LNCAP (cell line): ENCODE data around the gene FAM168A.

Experiments
- CTCF ChIP-seq: fragments of 450-650 bp; IDR thresholded peaks from 2 replicates; pipeline ENCODE4 v1.5.1; 2017; ENCODE audit warnings: mild to moderate bottlenecking

FAM168A gene

GRCh38 chr11:73597956-73598718 is at the start of gene FAM168A:
TSS of gene FAM168A (minus strand) at chr11:73598112. CDS start at chr11:73468474, 129,638 bp downstream.
- peak; percentile 29; the same call in 1 of the 2 replicates for TF ChIP-seq CTCF

GRCh38 chr11:73647459-73648100 is 49.7 kb upstream of the FAM168A start:
- TF ChIP-seq CTCF = no peak

- no peak for TF ChIP-seq CTCF
Measured at GRCh38 chr11:73645972-73646631, 48.2 kb upstream of the FAM168A start, which contains the start of gene PLEKHB1. TSS of gene PLEKHB1 (plus strand) at chr11:73646581. CDS start at chr11:73646609, 28 bp downstream.

GRCh38 chr11:73645121-73645969 is 47.4 kb upstream of the FAM168A start:
- no peak for TF ChIP-seq CTCF

- no peak for TF ChIP-seq CTCF
Measured at GRCh38 chr11:73641668-73642067, 43.8 kb upstream of the FAM168A start.

DNA sequence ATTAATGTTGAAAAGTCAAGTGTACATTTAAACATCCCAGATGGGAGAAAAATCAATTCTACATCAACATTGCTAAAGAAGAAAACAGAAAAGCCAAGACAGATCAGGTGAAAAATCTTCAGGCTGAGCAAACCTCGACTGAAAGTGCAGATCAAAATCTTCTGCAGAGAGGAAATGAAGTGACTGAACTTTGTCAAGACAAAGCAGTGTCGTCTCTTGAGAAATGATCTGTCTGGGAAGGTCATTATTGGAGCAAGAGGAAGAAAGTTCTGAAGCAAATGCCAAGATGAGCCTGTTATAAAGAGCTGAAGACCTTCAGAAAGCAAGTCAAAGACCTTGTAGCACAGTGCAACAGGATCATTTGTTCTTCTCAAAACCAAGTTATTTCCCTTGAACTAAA is 42.7 kb upstream of the FAM168A start:
- TF ChIP-seq CTCF = no peak

GRCh38 chr11:73637012-73637411 is 39.1 kb upstream of the FAM168A start:
- no peak for TF ChIP-seq CTCF
